MCF 10A (cell line): Measurements from ENCODE around the gene HSD11B2. TPM values are rescaled to one million over a fixed set of nuclear protein-coding genes. Genes with fewer than 3 reads are reported as not detected.

ENCODE experiments used
- BruUV-seq: library from RNA; stranded (reverse); fragments of 400-500 nt; replicated peaks from 2 replicates; lab custom pipeline; 2021; lab: Mats Ljungman, UMichigan
- CTCF ChIA-PET: fragments of 300-600 bp; sonication (Branson Sonifier 250); formaldehyde crosslinking; extraction: SDS; loops from one replicate; lab custom pipeline; 2021; ENCODE audit warnings: antibody characterized with exemption, inconsistent platforms; lab: Yijun Ruan, JAX
- POLR2A ChIA-PET: fragments of 300-600, 350-650 bp; sonication (Branson Sonifier 250); formaldehyde crosslinking; extraction: SDS; loops from one replicate; lab custom pipeline; 2020; ENCODE audit warnings: antibody characterized with exemption, inconsistent platforms; lab: Yijun Ruan, JAX
- DNase-seq: peaks from one replicate; pipeline ENCODE4 v3.0.0-alpha.2; 2018; ENCODE audit not compliant: unreplicated experiment
- H3K27ac Mint-ChIP-seq: one replicate; pipeline ENCODE4 v1.8.0; 2022; ENCODE audit warnings: mild to moderate bottlenecking, low read depth, mixed read lengths; ENCODE audit not compliant: unreplicated experiment
- H3K27me3 Mint-ChIP-seq: one replicate; pipeline ENCODE4 v1.8.0; 2022; ENCODE audit warnings: mixed read lengths; ENCODE audit not compliant: insufficient read depth, unreplicated experiment
- H3K36me3 Mint-ChIP-seq: one replicate; pipeline ENCODE4 v1.8.0; 2022; ENCODE audit warnings: mild to moderate bottlenecking, moderate library complexity, mixed read lengths; ENCODE audit not compliant: insufficient read depth, unreplicated experiment
- H3K4me1 Mint-ChIP-seq: one replicate; pipeline ENCODE4 v1.8.0; 2022; ENCODE audit warnings: mixed read lengths; ENCODE audit not compliant: insufficient read depth, unreplicated experiment
- H3K4me3 Mint-ChIP-seq: one replicate; pipeline ENCODE4 v1.8.0; 2022; ENCODE audit warnings: mild to moderate bottlenecking, moderate library complexity, mixed read lengths; ENCODE audit not compliant: unreplicated experiment
- H3K9me3 Mint-ChIP-seq: one replicate; pipeline ENCODE4 v1.8.0; 2022; ENCODE audit warnings: mixed read lengths; ENCODE audit not compliant: unreplicated experiment
- intact Hi-C: fragments of 100-400 bp; cut with micrococcal nuclease; formaldehyde crosslinking; loops from 2 replicates; pipeline ENCODE4 v1.14.1; 2022
- total RNA-seq: library from RNA; stranded (reverse); gene quantifications from 2 replicates; pipeline ENCODE4 v1.2.3, GENCODE V29; 2022
- TF ChIP-seq, protein P1 (sequence below): fragments of 200-600 bp; IDR thresholded peaks from one replicate; pipeline ENCODE4 v1.8.0; 2022; ENCODE audit warnings: antibody characterized with exemption, mild to moderate bottlenecking; ENCODE audit not compliant: unreplicated experiment

HSD11B2 gene
- total RNA-seq, 1 experiment from 2014 or later: 0.86 TPM

DNA sequence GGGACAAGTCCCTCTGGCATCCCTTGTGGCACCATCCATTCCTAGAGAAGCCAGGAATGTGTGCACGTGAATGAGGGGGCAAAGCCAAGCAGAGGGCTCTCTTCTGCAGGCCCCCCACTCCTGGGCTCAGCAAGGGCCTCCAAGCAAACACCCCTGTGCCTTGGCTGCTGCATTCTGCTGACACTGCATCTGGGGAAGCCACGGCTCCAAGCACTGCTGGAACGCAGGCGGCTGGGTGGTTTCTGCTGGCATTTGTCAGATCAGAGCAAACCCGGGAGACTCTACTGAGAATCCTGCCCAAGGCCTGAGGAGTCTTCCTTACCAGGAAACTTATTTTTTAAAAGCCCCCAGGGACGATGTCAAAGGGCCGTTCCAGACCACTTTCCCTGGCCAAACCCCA, 26.7 kb downstream of the HSD11B2 start:
- intact Hi-C loops: no loop called here
- Mint-ChIP-seq H3K36me3 (peaks cover 31% of the 10 kb centered on the region), H3K9me3 (no peaks in the 10 kb centered on the region), H3K4me3 (no peak overlapping the region), H3K27me3 (no peaks in the 10 kb centered on the region), H3K4me1 (peaks cover 22% of the 10 kb centered on the region), H3K27ac (no peak overlapping the region)
- BruUV-seq: no TSS peak
- POLR2A ChIA-PET: no interaction called here
- CTCF ChIA-PET: interaction anchor here (1.5 to 2.1 kb wide), 2 partner anchors 8 to 22 kb away, joined by 6 to 12 read pairs; no protein-coding TSS in a partner anchor
- TF ChIP-seq, protein P1, sequence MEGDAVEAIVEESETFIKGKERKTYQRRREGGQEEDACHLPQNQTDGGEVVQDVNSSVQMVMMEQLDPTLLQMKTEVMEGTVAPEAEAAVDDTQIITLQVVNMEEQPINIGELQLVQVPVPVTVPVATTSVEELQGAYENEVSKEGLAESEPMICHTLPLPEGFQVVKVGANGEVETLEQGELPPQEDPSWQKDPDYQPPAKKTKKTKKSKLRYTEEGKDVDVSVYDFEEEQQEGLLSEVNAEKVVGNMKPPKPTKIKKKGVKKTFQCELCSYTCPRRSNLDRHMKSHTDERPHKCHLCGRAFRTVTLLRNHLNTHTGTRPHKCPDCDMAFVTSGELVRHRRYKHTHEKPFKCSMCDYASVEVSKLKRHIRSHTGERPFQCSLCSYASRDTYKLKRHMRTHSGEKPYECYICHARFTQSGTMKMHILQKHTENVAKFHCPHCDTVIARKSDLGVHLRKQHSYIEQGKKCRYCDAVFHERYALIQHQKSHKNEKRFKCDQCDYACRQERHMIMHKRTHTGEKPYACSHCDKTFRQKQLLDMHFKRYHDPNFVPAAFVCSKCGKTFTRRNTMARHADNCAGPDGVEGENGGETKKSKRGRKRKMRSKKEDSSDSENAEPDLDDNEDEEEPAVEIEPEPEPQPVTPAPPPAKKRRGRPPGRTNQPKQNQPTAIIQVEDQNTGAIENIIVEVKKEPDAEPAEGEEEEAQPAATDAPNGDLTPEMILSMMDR: no peak
- DNase-seq: no peak

DNA sequence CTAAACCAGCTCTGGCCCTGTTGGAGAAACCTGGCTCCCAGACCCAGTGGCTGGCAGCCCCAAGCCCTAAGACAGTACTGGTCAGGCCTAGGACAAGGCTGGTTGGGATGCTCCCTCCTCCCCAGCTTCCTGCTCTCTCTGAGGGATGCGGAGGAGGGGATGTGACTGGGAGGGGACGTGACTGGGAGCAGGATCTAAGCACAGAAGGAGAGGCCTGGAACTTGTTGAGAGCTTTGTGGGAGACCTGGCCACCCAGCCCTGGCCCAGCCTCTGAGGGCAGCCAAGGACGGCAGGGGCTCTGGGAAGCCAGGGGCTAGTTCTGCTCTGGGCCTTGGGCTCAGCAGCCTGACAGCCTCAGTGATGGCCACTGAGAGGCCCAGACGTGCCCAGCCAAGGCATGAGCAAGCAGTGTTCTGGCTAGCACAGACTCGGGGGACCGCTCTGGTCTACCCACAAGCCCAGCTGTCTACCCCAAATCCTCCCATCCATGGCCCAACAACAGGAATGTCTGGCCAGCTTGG, 27.3 kb downstream of the HSD11B2 start:
- intact Hi-C loops: no loop called here
- ChIA-PET CTCF (interaction anchor here (1.5 kb wide), 1 partner anchor 23 kb away, joined by 6 read pairs; no protein-coding TSS in a partner anchor), POLR2A (no interaction called here)
- no TSS peak for BruUV-seq
- Mint-ChIP-seq H3K36me3 (peaks cover 31% of the 10 kb centered on the region), H3K27ac (peak overlapping the region; percentile 5), H3K27me3 (no peaks in the 10 kb centered on the region), H3K4me3 (no peak overlapping the region), H3K4me1 (peaks cover 22% of the 10 kb centered on the region), H3K9me3 (no peaks in the 10 kb centered on the region)
- DNase-seq: no peak
- TF ChIP-seq, protein P1: no peak

DNA sequence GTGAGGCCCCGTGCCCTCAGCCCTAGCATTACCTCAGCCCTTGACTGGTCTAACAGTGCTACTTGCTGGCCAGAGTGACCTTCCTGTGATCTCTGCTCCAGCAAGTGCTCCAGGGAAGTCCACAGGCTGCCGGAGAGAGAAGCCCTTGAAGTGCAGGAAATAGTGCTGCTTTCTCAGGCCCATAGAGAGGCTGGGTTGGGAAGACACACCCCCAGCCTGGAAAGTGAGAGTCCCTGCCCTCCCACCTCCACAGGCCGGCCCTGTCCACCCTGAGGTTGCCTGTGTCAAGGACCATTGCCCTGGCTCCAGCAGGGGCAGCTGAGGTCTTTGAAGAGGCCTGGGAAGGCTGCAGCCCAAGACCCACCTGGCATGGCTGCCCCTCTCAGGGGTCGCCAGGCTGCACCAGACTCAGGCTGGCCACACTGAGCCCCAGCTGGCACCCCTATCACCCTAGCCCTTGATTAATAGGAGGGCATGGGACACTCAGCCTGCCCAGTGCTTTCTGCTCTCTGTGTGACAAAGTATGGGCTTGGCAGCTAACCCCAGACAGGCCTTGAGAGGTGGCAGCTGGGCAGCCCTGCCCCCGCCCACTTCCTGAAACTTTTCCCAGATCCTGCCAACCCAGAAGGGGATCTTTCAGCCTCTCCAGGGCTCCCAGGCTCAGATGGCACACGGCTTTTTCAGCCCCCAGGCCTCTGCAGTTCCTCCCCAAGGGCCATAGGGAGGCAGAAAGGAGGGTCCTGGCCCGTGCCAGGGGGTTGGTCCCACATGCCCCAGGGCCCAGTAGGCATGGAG, 28.3 kb downstream of the HSD11B2 start:
- Mint-ChIP-seq H3K36me3 (peaks cover 25% of the 10 kb centered on the region), H3K4me3 (no peak overlapping the region), H3K27me3 (no peaks in the 10 kb centered on the region), H3K27ac (peak overlapping the region; percentile 5), H3K4me1 (peaks cover 22% of the 10 kb centered on the region), H3K9me3 (no peaks in the 10 kb centered on the region)
- ChIA-PET CTCF (interaction anchor here (1.5 kb wide), 1 partner anchor 24 kb away, joined by 6 read pairs; no protein-coding TSS in a partner anchor), POLR2A (no interaction called here)
- TF ChIP-seq, protein P1: no peak
- no TSS peak for BruUV-seq
- intact Hi-C loops: no loop called here
- no peak for DNase-seq

DNA sequence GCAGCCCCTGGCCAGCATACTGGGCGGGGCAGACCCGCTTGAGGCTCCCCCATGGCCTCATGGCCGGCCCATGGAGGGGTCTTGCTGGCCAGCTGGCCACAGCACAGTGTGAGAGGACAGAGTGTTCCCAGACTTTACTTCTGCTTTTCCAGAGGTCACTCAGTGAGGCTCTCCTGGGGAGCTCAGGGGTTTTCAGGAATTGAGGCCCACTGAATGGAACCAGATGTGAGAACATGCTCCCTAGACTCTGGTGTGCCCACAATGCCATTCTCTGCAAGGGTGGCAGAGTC, 28.9 kb downstream of the HSD11B2 start:
- no peak for DNase-seq
- no TSS peak for BruUV-seq
- ChIA-PET CTCF (no interaction called here), POLR2A (no interaction called here)
- Mint-ChIP-seq H3K36me3 (peaks cover 25% of the 10 kb centered on the region), H3K4me1 (peaks cover 22% of the 10 kb centered on the region), H3K9me3 (no peaks in the 10 kb centered on the region), H3K4me3 (no peak overlapping the region), H3K27ac (no peak overlapping the region), H3K27me3 (no peaks in the 10 kb centered on the region)
- TF ChIP-seq, protein P1: no peak
- intact Hi-C loops: no loop called here
